HG03469 (cell line): ENCODE results near the gene DEPDC7.

Experiments used
- ATAC-seq: cut with Tn5 transposase; IDR thresholded peaks from one replicate; pipeline ENCODE4 v1.9.1; 2021; ENCODE audit warnings: mild to moderate bottlenecking, moderate library complexity, moderate number of reproducible peaks; ENCODE audit not compliant: unreplicated experiment

The DEPDC7 gene

GRCh38 chr11:33059331-33060007 lies 43.8 kb downstream of the DEPDC7 start:
- no peak for ATAC-seq

- ATAC-seq = no peak
Observed at GRCh38 chr11:33060271-33060670, 44.6 kb downstream of the DEPDC7 start.

- ATAC-seq = no peak
Observed at GRCh38 chr11:33062137-33062536, 46.5 kb downstream of the DEPDC7 start.

- ATAC-seq = peak; percentile 55
Observed at GRCh38 chr11:33063326-33063881, 47.7 kb downstream of the DEPDC7 start.

GRCh38 chr11:33064033-33064825 lies 48.6 kb downstream of the DEPDC7 start:
- no peak for ATAC-seq

GRCh38 chr11:33064866-33065265 lies 49.2 kb downstream of the DEPDC7 start:
- no peak for ATAC-seq

GRCh38 chr11:33065445-33066178 lies 49.9 kb downstream of the DEPDC7 start:
- peak; percentile 26 for ATAC-seq

- no peak for ATAC-seq
Observed at GRCh38 chr11:33067294-33067693, 51.6 kb downstream of the DEPDC7 start.

- no peak for ATAC-seq
Observed at GRCh38 chr11:33068611-33069340, 53.1 kb downstream of the DEPDC7 start.

GRCh38 chr11:33072465-33072864 lies 56.8 kb downstream of the DEPDC7 start:
- no peak for ATAC-seq
